NCI-H1417 (cell line): Measurements from ENCODE around the gene MYL10.
"Not testable (repeated sequence)": the region's sequence is repeated elsewhere in the genome, so short reads cannot be mapped to it uniquely, and the experiment has no call there.

Source experiments
- DNase-seq, 3 experiments: peaks; one replicate each; lab custom pipeline; 2025; lab: John Stamatoyannopoulos, UW

The MYL10 gene

GRCh38 chr7:101618916-101619315 is 10.2 kb downstream of the MYL10 start:
- DNase-seq = no peak

- peak in 1 of 3 experiments; percentile 33 for DNase-seq
Measured at GRCh38 chr7:101618207-101618839, 10.8 kb downstream of the MYL10 start.

GRCh38 chr7:101617451-101618206 is 11.5 kb downstream of the MYL10 start:
- DNase-seq = no peak

GRCh38 chr7:101615446-101615845 is 13.7 kb downstream of the MYL10 start:
- DNase-seq = no peak

- DNase-seq = no peak
Measured at GRCh38 chr7:101614939-101615302, 14.2 kb downstream of the MYL10 start.

GRCh38 chr7:101614098-101614938 is 14.8 kb downstream of the MYL10 start:
- DNase-seq = no peak

GRCh38 chr7:101612885-101613515 is 16.1 kb downstream of the MYL10 start:
- no peak for DNase-seq

- DNase-seq = peak in 2 of 3 experiments; percentile 51 to 73
Measured at GRCh38 chr7:101608772-101609713, 20.1 kb downstream of the MYL10 start.

- no peak for DNase-seq
Measured at GRCh38 chr7:101606498-101606923, 22.6 kb downstream of the MYL10 start.

- no peak for DNase-seq
Measured at GRCh38 chr7:101605611-101606497, 23.2 kb downstream of the MYL10 start.

GRCh38 chr7:101604934-101605332 is 24.2 kb downstream of the MYL10 start:
- not testable (repeated sequence) for DNase-seq

GRCh38 chr7:101604331-101604933 is 24.7 kb downstream of the MYL10 start:
- no peak for DNase-seq

- peak; percentile 48 to 82 (median 68) for DNase-seq
Measured at GRCh38 chr7:101602484-101603241, 26.4 kb downstream of the MYL10 start.

GRCh38 chr7:101602082-101602481 is 27.0 kb downstream of the MYL10 start:
- no peak for DNase-seq

GRCh38 chr7:101599787-101600186 is 29.3 kb downstream of the MYL10 start:
- no peak for DNase-seq

- DNase-seq = no peak
Measured at GRCh38 chr7:101598986-101599771, 29.9 kb downstream of the MYL10 start.

GRCh38 chr7:101598422-101598985 is 30.6 kb downstream of the MYL10 start:
- no peak for DNase-seq

- no peak for DNase-seq
Measured at GRCh38 chr7:101597941-101598340, 31.2 kb downstream of the MYL10 start.
